Heart left ventricle (tissue), 16 donors: ENCODE results near the gene RILPL1. TPM values are rescaled to one million over a fixed set of nuclear protein-coding genes. Genes with fewer than 3 reads are reported as not detected.
"Not testable (repeated sequence)": the region's sequence is repeated elsewhere in the genome, so short reads cannot be mapped to it uniquely, and the experiment has no call there.

Source experiments
- ATAC-seq, 4 donors: fragments of 200-7000 bp; cut with Tn5 transposase; one replicate each; pipeline ENCODE4 v1.9.1; 2020 to 2022; ENCODE audit warnings: moderate library complexity in 4 of 4, mild to moderate bottlenecking in 3 of 4, moderate number of reproducible peaks in 1 of 4
- DNase-seq, 5 donors: peaks; one replicate each; pipeline ENCODE4 v3.0.0-alpha.2; 2020
- H3K27ac ChIP-seq, 12 donors: fragments of 200-600 bp; sonication (generic) in 4 of 12; one replicate each; pipeline versions ENCODE4 v1.5.0 to v1.8.0; 2016 to 2022; ENCODE audit warnings: mild to moderate bottlenecking in 2 of 12
- H3K27me3 ChIP-seq, 9 donors: fragments of 200-600 bp; sonication (generic) in 2 of 9; one replicate each; pipeline versions ENCODE4 v1.5.1 to v1.8.0; 2016 to 2022; ENCODE audit warnings: mild to moderate bottlenecking in 3 of 9
- H3K36me3 ChIP-seq, 9 donors: fragments of 200-600 bp; sonication (generic) in 2 of 9; one replicate each; pipeline versions ENCODE4 v1.5.0 to v1.8.0; 2018 to 2022; ENCODE audit warnings: mild to moderate bottlenecking in 2 of 9
- H3K4me1 ChIP-seq, 12 donors: fragments of 200-600 bp; sonication (generic) in 4 of 12; one replicate each; pipeline versions ENCODE4 v1.5.0 to v1.8.0; 2016 to 2022; ENCODE audit warnings: mild to moderate bottlenecking in 3 of 12
- H3K4me3 ChIP-seq, 12 donors: fragments of 200-600 bp; sonication (generic) in 4 of 12; one replicate each; pipeline versions ENCODE4 v1.5.0 to v1.8.0; 2017 to 2022; ENCODE audit warnings: mild to moderate bottlenecking in 9 of 12, moderate library complexity in 4 of 12
- H3K9me3 ChIP-seq, 12 donors: fragments of 200-600 bp; sonication (generic) in 4 of 12; one replicate each; pipeline versions ENCODE4 v1.5.0 to v1.8.0; 2016 to 2022; ENCODE audit warnings: mild to moderate bottlenecking in 1 of 12
- POLR2A ChIP-seq, 2 donors: fragments of 450-650 bp; IDR thresholded peaks; one replicate each; pipeline ENCODE4 v1.6.1; 2017; ENCODE audit warnings: antibody characterized with exemption in 2 of 2, mild to moderate bottlenecking in 2 of 2, moderate library complexity in 2 of 2
- WGBS, 4 donors: extraction: QIAGEN DNeasy Blood & Tissue Kit in 2 of 4; methylation state at CpG; one replicate each; pipeline versions ENCODE4 v1.1.5 to v1.1.7; 2013 to 2018; 5-methylcytosine and 5-hydroxymethylcytosine counted together
- intact Hi-C, 10 donors: fragments of 100-400 bp; cut with DNase I; formaldehyde crosslinking; loops; one replicate each; pipeline versions ENCODE4 v1.11.1 to v1.14.2; 2022
- polyA plus RNA-seq, 2 donors: library from polyadenylated mRNA; stranded (reverse); fragments of 200-250 nt; gene quantifications; one replicate each; pipeline ENCODE4 v1.2.3, GENCODE V29; 2013
- total RNA-seq, 9 donors: library from RNA; depleted of rRNA in 2 of 9; stranded (reverse); fragments of >200 nt in 2 of 9; fragmentation: NEBNext Ultra II Directional in 3 of 9; extraction: Animal tissue kit (Norgen Biotek cat#: 25700) in 3 of 9; gene quantifications; one replicate each; pipeline versions ENCODE4 v1.1.0 to v1.2.4, GENCODE V29; 2016 to 2023
- TF ChIP-seq, protein P1 (sequence below), 12 donors: fragments of 200-600 bp; sonication (generic) in 4 of 12; IDR thresholded peaks; one replicate each; pipeline versions ENCODE4 v1.5.0 to v1.8.0; 2018 to 2022; ENCODE audit warnings: antibody characterized with exemption in 12 of 12, mild to moderate bottlenecking in 5 of 12
- donor health status: ischemic (EF 13 %, LVEDD 7.1; RV severe dilation, severe dysfunction).
- donor health status: healthy with polysubstance abuse.
- donor health status: DM: no; HTN: yes; CAD: no.
- donor health status: DM: no; HTN: no; CAD: no.
- donor health status: ischemic (EF 25% LVEDD 6.9; RV normal size, moderate dysfunction).
- donor health status: ischemic (EF 25% LVEDD 5.7; RV mildly dilated, moderate dysfunction).
- donor health status: healthy.
- donor health status: DM: yes; HTN: yes; CAD: no.
- donor health status: ischemic (EF 35%, LVEDD 5.7; RV mildly dilated, moderate dysfunction).
- donor health status: nonischemic (EF 11% LVEDD 7.7; RV severe dilation, severe dysfunction).
- donor health status: DM: yes; HTN: yes; CAD: no.
- donor health status: PGD.
- donor health status: ischemic (EF 29% LVEDD 5.4; RV normal size, mild dysfunction).
- donor health status: nonischemic (EF 23%, LVEDD 6.1; RV moderate dilation, normal function).

RILPL1 gene
- total and polyA plus RNA-seq, 11 donors: 64.1 to 119 (median 79.4) TPM

DNA sequence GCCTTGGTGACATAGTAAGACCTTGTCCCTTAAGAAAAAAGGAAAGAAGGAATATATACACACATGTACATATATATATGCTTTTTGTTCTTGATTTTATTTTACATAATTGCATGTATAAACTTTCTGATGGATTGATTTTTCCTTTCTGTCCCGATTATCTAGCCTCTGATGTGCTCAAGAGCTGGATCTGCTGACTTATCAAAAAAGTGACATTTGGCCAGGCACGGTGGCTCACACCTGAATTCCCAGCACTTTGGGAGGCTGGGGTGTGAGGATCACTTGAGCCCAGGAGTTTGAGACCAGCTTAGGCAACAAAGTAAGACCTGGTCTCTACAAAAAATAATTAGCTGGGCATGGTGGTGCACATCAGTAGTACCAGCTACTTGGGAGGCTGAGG lies 63.5 kb downstream of the RILPL1 start:
- Histone ChIP-seq H3K4me3 (no peak overlapping the region), H3K27ac (peak overlapping the region in 1 of 12 donors; percentile 69), H3K36me3 (peaks cover 0 to 74% (median 59%) of the 10 kb centered on the region in 9 donors), H3K4me1 (peaks cover 0 to 60% (median 23%) of the 10 kb centered on the region in 12 donors), H3K9me3 (no peaks in the 10 kb centered on the region), H3K27me3 (no peaks in the 10 kb centered on the region)
- no peak for ATAC-seq
- 89 to 93% (median 91%) methylated on average over 2 of the region's 2 CpGs for WGBS, 4 donors
- no peak for TF ChIP-seq POLR2A (IDR thresholded peaks at IDR 0.05)
- TF ChIP-seq, protein P1, sequence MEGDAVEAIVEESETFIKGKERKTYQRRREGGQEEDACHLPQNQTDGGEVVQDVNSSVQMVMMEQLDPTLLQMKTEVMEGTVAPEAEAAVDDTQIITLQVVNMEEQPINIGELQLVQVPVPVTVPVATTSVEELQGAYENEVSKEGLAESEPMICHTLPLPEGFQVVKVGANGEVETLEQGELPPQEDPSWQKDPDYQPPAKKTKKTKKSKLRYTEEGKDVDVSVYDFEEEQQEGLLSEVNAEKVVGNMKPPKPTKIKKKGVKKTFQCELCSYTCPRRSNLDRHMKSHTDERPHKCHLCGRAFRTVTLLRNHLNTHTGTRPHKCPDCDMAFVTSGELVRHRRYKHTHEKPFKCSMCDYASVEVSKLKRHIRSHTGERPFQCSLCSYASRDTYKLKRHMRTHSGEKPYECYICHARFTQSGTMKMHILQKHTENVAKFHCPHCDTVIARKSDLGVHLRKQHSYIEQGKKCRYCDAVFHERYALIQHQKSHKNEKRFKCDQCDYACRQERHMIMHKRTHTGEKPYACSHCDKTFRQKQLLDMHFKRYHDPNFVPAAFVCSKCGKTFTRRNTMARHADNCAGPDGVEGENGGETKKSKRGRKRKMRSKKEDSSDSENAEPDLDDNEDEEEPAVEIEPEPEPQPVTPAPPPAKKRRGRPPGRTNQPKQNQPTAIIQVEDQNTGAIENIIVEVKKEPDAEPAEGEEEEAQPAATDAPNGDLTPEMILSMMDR (IDR thresholded peaks at IDR 0.05): no peak
- no peak for DNase-seq
- intact Hi-C loops: loop anchor here in 5 of 10 donors (5.0 kb wide), 4 partner anchors 43 to 112 kb away; partner anchors contain the start of genes RILPL1 (in 3 of the 5) and TMED2 (in 1 of the 5)

DNA sequence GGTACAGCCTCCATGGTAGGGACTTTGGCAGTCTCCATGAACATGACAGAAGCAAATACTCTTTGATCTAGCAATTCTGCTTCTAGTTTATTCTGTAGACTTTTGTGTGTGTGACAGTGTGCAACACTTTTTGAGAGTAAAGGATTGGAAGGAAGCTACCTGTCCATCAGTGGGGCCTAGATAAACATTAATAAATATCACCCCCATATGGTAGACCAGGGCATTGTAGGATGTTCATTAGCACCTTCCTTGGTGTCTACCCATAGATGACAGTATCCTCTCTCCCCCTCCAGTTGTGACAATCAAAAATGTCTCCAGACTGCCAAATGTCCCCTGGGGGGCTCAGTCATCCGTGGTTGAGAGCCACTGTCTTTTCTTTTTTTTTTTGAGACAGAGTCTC lies 64.7 kb downstream of the RILPL1 start:
- no peak overlapping the region for H3K27ac ChIP-seq
- 11 to 29% (median 17%) methylated on average over 1 of the region's 1 CpG for WGBS, 4 donors
- intact Hi-C loops: loop anchor here in 2 of 10 donors (5.0 kb wide), 2 partner anchors 41 to 114 kb away; partner anchors contain the start of gene TMED2 (in 1 of the 2)
- H3K27me3 ChIP-seq: no peaks in the 10 kb centered on the region
- H3K36me3 ChIP-seq: peaks cover 0 to 79% (median 61%) of the 10 kb centered on the region in 9 donors
- no peak overlapping the region for H3K4me3 ChIP-seq
- ATAC-seq (no peak), DNase-seq (no peak)
- H3K9me3 ChIP-seq: no peaks in the 10 kb centered on the region
- peaks cover 0 to 53% (median 23%) of the 10 kb centered on the region in 12 donors for H3K4me1 ChIP-seq
- no peak for TF ChIP-seq POLR2A (IDR thresholded peaks at IDR 0.05)
- TF ChIP-seq, protein P1 (IDR thresholded peaks at IDR 0.05): peak in 4 of 12 donors; percentile 9 to 21 (median 15)

DNA sequence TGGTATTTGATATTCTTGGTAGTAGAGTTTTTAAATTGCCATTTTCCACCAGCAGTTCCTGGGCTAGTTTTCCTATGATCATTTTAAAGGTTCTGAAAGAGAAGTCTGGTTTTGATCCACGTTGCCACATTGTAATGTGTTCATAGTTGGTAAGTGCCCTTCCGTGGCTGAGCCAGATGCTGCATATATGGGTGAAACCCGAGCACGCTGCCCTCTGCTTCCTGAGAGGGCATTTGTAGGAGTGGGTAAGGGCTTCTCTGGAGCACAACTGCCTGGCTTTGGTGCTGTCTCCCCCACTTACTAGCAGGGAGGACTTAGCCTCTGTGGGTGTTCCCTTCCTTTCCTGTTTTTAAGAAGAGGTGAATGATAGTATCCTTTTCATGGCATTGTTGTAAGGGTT lies 68.4 kb downstream of the RILPL1 start:
- ATAC-seq (peak in 3 of 4 donors; percentile 64 to 78 (median 77)), DNase-seq (peak in 1 of 5 donors; percentile 55)
- intact Hi-C loops: loop anchor here in 2 of 10 donors (5.0 kb wide), 2 partner anchors 38 to 117 kb away; partner anchors contain the start of gene TMED2 (in 1 of the 2)
- Histone ChIP-seq H3K36me3 (peaks cover 0 to 50% (median 31%) of the 10 kb centered on the region in 9 donors), H3K27ac (peak overlapping the region in 4 of 12 donors; percentile 0 to 31 (median 24)), H3K27me3 (no peaks in the 10 kb centered on the region), H3K4me3 (no peak overlapping the region), H3K9me3 (no peaks in the 10 kb centered on the region), H3K4me1 (peaks cover 0 to 34% (median 16%) of the 10 kb centered on the region in 12 donors)
- no peak for TF ChIP-seq POLR2A (IDR thresholded peaks at IDR 0.05)
- TF ChIP-seq, protein P1 (IDR thresholded peaks at IDR 0.05): no peak
- 45 to 76% (median 56%) methylated on average over 4 of the region's 4 CpGs for WGBS, 4 donors

DNA sequence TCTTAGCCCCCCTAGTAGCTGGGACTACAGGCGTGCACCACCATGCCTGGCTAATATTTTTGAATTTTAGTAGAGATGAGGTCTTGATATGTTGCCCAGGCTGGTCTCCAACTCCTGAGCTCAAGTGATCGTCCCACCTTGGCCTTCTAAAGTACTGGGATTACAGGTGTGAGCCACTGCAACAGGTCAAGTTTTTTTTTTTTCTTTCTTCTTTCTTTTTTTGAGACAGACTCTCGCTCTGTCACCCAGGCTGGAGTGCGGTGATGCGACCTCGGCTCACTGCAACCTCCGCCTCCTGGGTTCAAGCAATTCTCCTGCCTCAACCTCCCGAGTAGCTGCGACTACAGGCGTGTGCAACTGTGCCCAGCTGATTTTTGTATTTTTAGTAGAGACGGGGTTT lies 70.3 kb downstream of the RILPL1 start:
- intact Hi-C loops: loop anchor here in 2 of 10 donors (5.0 kb wide), 2 partner anchors 69 to 71 kb away; partner anchors contain the start of gene RILPL1 (in 1 of the 2)
- H3K9me3 ChIP-seq, H3K27ac ChIP-seq, ATAC-seq, H3K4me3 ChIP-seq, H3K27me3 ChIP-seq, DNase-seq: not testable (repeated sequence)
- 91 to 97% (median 95%) methylated on average over 11 of the region's 11 CpGs for WGBS, 4 donors
- H3K36me3 ChIP-seq: peaks cover 0 to 48% (median 24%) of the 10 kb centered on the region in 9 donors
- peaks cover 0 to 47% (median 27%) of the 10 kb centered on the region in 12 donors for H3K4me1 ChIP-seq
